ENCODE measurements around the gene P2RY8. TPM values are rescaled to one million over a fixed set of nuclear protein-coding genes. Genes with fewer than 3 reads are reported as not detected.

P2RY8 gene
- total and polyA plus RNA-seq, 2 of the 4 experiments (the other 2 are of a cell fraction), result not detected

- H4K5ac ChIP-seq (ENCODE audit: low read depth, low read length), result no peak overlapping the region
- POLR2A ChIA-PET (ENCODE audit: unreplicated experiment), result no interaction called here
- no peak overlapping the region for H2AFZ ChIP-seq (replicated peaks; ENCODE audit: low read length, poor library complexity)
- H3K9me3 ChIP-seq (ENCODE audit: control insufficient read depth, insufficient read depth, low read length), result peaks cover 16% of the 10 kb centered on the region; the same call in 1 of the 2 replicates
- H2BK15ac ChIP-seq (ENCODE audit: low read depth, low read length), result no peak overlapping the region
- H2AK5ac ChIP-seq (ENCODE audit: low read depth, low read length), result no peak overlapping the region
- CTCF ChIA-PET, result no interaction called here
- TF ChIP-seq, protein P1, sequence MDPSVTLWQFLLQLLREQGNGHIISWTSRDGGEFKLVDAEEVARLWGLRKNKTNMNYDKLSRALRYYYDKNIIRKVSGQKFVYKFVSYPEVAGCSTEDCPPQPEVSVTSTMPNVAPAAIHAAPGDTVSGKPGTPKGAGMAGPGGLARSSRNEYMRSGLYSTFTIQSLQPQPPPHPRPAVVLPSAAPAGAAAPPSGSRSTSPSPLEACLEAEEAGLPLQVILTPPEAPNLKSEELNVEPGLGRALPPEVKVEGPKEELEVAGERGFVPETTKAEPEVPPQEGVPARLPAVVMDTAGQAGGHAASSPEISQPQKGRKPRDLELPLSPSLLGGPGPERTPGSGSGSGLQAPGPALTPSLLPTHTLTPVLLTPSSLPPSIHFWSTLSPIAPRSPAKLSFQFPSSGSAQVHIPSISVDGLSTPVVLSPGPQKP (IDR thresholded peaks at IDR 0.05; ENCODE audit: borderline replicate concordance, low read depth, low read length), result no peak
- TF ChIP-seq RFX5 (IDR thresholded peaks at IDR 0.05; ENCODE audit: low read depth, low read length) (no peak), MAZ (IDR thresholded peaks at IDR 0.05; ENCODE audit: borderline replicate concordance, low read depth, low read length) (no peak), POLR2A (IDR thresholded peaks at IDR 0.05; ENCODE audit: low read depth, low read length) (no peak), CTCF (conservative IDR thresholded peaks at IDR 0.05; ENCODE audit: low read depth, low read length) (no peak), CHD1 (IDR thresholded peaks at IDR 0.05; ENCODE audit: low read depth, low read length) (no peak), NFE2L2 (IDR thresholded peaks at IDR 0.05; ENCODE audit: low read depth, low read length) (no peak), BHLHE40 (IDR thresholded peaks at IDR 0.05; ENCODE audit: low read depth, low read length) (no peak), MXI1 (IDR thresholded peaks at IDR 0.05; ENCODE audit: borderline replicate concordance, low read depth, low read length) (no peak), RCOR1 (IDR thresholded peaks at IDR 0.05; ENCODE audit: insufficient replicate concordance, low read length) (no peak), SMC3 (IDR thresholded peaks at IDR 0.05; ENCODE audit: low read depth, low read length) (no peak), RAD21 (IDR thresholded peaks at IDR 0.05; ENCODE audit: low read length) (no peak), FOS (IDR thresholded peaks at IDR 0.05; ENCODE audit: low read depth, low read length) (no peak), MAFK (IDR thresholded peaks at IDR 0.05; ENCODE audit: low read depth, low read length) (no peak)
- TF ChIP-seq, protein P2, sequence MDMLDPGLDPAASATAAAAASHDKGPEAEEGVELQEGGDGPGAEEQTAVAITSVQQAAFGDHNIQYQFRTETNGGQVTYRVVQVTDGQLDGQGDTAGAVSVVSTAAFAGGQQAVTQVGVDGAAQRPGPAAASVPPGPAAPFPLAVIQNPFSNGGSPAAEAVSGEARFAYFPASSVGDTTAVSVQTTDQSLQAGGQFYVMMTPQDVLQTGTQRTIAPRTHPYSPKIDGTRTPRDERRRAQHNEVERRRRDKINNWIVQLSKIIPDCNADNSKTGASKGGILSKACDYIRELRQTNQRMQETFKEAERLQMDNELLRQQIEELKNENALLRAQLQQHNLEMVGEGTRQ (IDR thresholded peaks at IDR 0.05; ENCODE audit: low read depth, low read length), result no peak
- no peak for DNase-seq
- H3K18ac ChIP-seq (ENCODE audit: low read depth, low read length), result no peak overlapping the region
- no peak overlapping the region for H3K27ac ChIP-seq (ENCODE audit: insufficient read depth, low read length)
- no peaks in the 10 kb centered on the region for H3K79me1 ChIP-seq (ENCODE audit: low read depth in 1 of 2, low read length in 2 of 2)
- no peak overlapping the region for H2AK9ac ChIP-seq (replicated peaks; ENCODE audit: low read depth, low read length, poor library complexity)
- no peak overlapping the region for H2BK20ac ChIP-seq (ENCODE audit: low read depth, low read length)
- H2BK5ac ChIP-seq (ENCODE audit: low read depth, low read length, poor library complexity, severe bottlenecking), result no peak overlapping the region
- in situ Hi-C loops (cut with MboI; ENCODE audit: low sequenced_read_pairs) (no loop called here), intact Hi-C loops (cut with micrococcal nuclease) (no loop called here), dilution Hi-C loops (cut with HindIII; ENCODE audit: low sequenced_read_pairs, unreplicated experiment) (no loop called here)
- H3K14ac ChIP-seq (replicated peaks; ENCODE audit: low read depth, low read length), result no peak overlapping the region
- H3K56ac ChIP-seq (ENCODE audit: extremely low read depth, insufficient read depth, low read length), result no peak overlapping the region
- ATAC-seq (ENCODE audit: low read depth), result no peak
- no peaks in the 10 kb centered on the region for H3K36me3 ChIP-seq (ENCODE audit: control insufficient read depth, insufficient read depth, low read length)
- H3K27me3 ChIP-seq (ENCODE audit: control insufficient read depth, insufficient read depth, low read length), result no peaks in the 10 kb centered on the region
- no TSS peak for BruUV-seq (replicated peaks)
- H3K9me1 ChIP-seq (ENCODE audit: insufficient read depth, low read length), result no peaks in the 10 kb centered on the region
- no peak overlapping the region for H4K8ac ChIP-seq (ENCODE audit: low read depth in 2 of 2, low read length in 2 of 2)
- no peak overlapping the region for H3K4ac ChIP-seq (ENCODE audit: low read depth, low read length)
- no peak overlapping the region for H3K4me2 ChIP-seq (ENCODE audit: low read depth, low read length)
- no peaks in the 10 kb centered on the region for H4K20me1 ChIP-seq (ENCODE audit: insufficient read depth, low read length)
- H4K91ac ChIP-seq (ENCODE audit: insufficient read depth, low read depth, low read length), result no peak overlapping the region
- WGBS, 2 experiments (ENCODE audit: extremely low coverage in 2 of 2, insufficient read length in 1 of 2), result 50% methylated on average over 3 of the region's 8 CpGs; no CpG with 5 or more reads in 1 of the 2 experiments
- H3K23ac ChIP-seq (ENCODE audit: low read depth, low read length), result no peak overlapping the region
- no peaks in the 10 kb centered on the region for H3K4me1 ChIP-seq (ENCODE audit: control insufficient read depth, insufficient read depth, low read length)
- no peak overlapping the region for H2BK120ac ChIP-seq (ENCODE audit: low read depth, low read length)
- H3K9ac ChIP-seq (ENCODE audit: low read depth, low read length), result no peak overlapping the region
- no peak overlapping the region for H3K4me3 ChIP-seq (ENCODE audit: insufficient read depth, low read depth, low read length)
These were observed 34.1 kb downstream of the P2RY8 start for GRCh38 chrX:1502853-1503252.
